Endothelial cell of coronary artery (primary cell): Measurements from ENCODE around the gene RPS13. TPM values are rescaled to one million over a fixed set of nuclear protein-coding genes. Genes with fewer than 3 reads are reported as not detected.

ENCODE experiments used
- total RNA-seq: library from RNA; depleted of rRNA; stranded (reverse); fragments of >200 nt; gene quantifications from 2 replicates; pipeline ENCODE4 v1.2.3, GENCODE V29; 2014

The RPS13 gene
- 1,145 and 1,394 TPM in 2 replicates for total RNA-seq

DNA sequence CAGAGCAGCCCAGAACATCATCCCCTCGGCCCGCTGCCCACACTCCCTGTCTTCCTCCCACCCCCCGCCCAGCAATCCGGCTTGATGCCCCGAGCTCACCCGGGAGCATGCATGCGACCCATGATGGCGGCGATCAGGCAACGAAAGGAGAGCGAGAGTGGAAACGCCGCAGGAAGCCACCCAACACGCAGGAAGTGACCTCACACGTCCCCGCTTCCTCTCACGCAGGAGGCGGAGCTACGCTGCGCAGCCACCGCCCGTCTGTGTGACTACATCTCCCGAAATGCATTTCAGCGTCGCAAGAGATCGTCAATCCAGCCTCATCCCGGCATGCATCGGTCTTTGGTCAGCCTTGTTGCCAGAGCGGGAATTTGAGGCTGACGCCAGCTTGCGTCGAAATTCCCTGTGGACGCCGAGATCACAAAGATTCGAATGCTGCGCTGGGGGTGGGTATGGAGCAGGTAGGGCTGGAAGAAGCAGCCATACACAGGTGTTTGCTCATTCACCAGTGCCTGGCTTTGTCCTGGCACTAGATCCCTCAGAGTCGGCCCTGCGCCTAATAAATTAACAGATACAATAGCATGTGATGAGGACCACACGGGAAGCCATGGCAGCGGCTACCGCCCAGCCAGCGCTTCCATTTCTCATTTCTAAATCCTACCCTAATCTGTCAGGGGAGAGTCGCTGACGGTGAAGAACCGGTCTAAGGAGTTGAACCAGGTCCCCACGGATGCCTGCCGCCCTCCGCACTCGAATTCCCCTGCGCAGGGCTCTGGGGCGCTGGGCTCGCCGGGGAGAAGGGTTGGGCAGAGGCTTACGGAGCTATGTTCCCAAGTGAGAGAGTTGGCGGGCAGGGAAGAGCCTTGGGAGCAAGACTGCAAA lies at the start of gene RPS13:
Gene RPS13, minus strand, starts transcription at position 148 of the 882 bp plus-strand sequence. Its CDS starts 26 bp downstream, at position 122.

Other genes starting within 250 kb of the RPS13 start
- gene PLEKHA7, start 63.3 kb downstream of the RPS13 start, total RNA-seq, result 0.45 and 1.0 TPM in 2 replicates
- gene PIK3C2A, start 130.3 kb upstream of the RPS13 start, total RNA-seq, result 78.3 and 96.2 TPM in 2 replicates
- gene NUCB2, start 199.1 kb upstream of the RPS13 start, total RNA-seq, result 78.4 and 87.4 TPM in 2 replicates